ENCODE measurements around the gene SYNDIG1.

SYNDIG1 gene

DNA sequence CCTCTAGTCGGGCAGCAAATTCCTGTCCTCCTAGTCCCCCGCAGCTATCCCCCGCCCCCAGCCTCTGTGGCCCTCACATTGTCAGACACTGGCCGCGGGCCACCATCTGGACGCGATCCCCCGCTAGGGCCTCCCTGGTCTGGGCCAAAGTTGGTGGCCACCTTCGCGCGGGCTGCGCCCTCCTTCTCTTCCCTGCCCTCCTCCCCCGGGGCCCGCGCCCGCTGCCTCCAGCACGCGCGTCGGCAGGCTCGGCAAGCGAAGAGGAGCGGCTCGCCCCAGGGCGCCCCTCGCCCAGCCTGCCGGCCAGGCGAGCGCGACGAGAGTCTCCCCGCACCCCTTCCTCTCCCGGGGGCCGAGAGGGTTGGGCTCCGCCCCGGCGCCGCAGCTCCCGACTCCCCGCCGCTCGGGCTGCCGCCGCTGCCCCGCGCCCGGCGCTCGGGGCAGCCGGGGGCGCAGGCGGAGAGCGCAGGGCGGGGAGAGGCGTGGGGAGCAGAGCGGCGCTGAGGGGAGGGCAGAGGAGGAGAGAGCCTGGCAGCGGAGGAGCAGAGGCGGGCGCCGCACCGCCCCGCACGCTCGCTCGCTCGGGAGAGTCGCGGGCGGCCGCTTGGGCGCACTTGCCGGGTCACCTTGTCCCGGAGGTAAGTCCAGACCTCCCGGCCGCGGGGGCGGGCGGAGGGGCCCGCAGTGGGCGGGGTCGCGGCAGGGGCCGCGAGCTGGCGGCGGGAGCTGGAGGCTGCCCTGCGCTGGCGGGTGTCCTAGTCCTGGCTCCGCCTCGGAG lies at the start of gene SYNDIG1:
TSS of gene SYNDIG1 (plus strand) at position 514 of the 778 bp plus-strand sequence. CDS start 73,469 bp downstream, outside the sequence.
- DNase-seq (ENCODE audit: low read depth) = no peak

DNA sequence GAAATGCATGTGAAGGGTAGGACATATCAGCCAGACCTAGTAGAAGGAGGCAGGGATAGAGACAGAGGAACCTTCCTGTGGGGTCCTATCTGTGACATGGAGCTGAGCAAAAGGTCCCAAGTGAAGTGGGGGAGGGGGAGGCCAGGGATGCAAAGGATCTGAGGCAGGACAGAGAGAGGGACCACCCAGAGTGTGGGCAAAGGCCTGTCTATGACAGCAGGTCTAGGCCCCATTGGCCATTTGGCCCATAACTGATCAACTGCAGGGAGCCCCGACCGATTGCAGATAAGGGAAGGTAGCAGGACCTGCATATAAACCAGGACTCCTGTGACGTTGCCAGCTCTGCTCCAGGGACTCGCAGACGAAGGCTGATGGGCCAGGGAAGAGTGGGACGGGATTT lies 49.6 kb upstream of the SYNDIG1 start:
- no peak for DNase-seq (ENCODE audit: low read depth)

DNA sequence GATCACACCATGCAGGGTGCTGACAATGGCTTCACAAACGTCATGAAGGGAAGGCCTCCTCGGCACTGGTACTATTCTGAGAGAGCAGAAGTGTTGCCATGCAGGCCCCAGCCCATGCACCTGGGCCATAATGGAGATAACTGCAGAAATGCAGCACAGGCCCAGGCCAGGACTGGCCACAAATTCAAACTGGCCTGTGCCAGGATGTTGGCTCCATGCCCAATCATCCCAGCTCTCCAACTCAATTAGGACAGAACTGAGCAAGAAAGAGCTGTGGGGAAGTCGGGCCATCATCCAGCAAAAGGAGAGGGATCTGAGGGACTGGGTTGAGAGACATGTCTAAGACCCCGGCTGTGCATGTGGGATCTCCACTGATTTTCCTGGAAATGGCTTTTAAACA lies 48.9 kb upstream of the SYNDIG1 start:
- DNase-seq (ENCODE audit: low read depth) = no peak

DNA sequence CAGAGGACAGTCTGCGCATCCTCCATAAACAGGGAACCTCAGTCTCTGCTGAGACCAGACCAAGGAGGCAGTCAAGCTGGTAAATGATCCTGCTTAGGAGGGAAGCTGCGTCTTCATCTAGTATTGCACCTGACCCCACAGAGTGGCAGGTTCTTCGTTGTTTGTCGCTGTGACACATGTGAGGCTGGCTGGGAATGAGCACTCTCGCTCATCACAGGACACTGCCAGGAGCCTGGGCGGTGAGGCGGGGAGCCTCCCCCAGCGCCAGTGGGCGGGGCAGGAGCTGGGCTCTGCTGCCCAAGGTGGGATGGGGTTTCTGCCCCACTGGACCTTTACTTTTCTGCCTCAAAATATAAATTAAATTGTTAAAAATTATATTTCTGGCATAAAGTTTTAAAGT lies 48.4 kb upstream of the SYNDIG1 start:
- DNase-seq (ENCODE audit: low read depth) = no peak

DNA sequence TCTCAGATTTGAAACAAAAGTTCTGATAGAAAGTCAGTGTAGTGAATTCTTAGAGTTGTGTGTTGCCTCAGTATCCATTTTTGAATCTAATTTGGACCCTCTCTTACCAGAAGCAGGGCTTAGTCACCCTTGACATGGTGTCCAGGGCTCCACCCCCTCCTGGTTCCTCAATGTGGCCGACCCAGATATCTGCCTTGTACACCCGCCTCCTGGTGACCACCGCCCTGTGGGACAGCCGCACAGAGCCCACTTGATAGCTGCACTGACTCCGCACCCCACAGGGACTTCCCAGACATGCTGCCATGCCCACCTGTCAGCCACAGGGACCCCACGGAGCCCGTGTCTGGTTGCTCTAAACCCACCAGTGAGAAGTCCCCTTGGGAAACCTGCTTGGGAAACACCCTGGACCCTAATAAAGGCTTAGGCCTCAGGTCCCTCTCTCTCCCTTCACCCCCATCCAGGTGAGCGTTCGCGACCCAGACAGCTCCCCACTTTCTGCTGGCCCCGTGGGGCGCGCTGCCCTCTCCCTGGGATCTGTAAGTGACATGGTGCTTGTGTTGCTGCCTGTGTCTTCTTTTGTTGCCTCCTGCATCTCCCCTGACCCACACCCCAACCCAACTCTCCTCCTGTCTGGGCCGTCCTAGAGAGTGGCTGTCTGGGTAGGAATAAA lies 47.2 kb upstream of the SYNDIG1 start:
- no peak for DNase-seq (ENCODE audit: low read depth)

DNA sequence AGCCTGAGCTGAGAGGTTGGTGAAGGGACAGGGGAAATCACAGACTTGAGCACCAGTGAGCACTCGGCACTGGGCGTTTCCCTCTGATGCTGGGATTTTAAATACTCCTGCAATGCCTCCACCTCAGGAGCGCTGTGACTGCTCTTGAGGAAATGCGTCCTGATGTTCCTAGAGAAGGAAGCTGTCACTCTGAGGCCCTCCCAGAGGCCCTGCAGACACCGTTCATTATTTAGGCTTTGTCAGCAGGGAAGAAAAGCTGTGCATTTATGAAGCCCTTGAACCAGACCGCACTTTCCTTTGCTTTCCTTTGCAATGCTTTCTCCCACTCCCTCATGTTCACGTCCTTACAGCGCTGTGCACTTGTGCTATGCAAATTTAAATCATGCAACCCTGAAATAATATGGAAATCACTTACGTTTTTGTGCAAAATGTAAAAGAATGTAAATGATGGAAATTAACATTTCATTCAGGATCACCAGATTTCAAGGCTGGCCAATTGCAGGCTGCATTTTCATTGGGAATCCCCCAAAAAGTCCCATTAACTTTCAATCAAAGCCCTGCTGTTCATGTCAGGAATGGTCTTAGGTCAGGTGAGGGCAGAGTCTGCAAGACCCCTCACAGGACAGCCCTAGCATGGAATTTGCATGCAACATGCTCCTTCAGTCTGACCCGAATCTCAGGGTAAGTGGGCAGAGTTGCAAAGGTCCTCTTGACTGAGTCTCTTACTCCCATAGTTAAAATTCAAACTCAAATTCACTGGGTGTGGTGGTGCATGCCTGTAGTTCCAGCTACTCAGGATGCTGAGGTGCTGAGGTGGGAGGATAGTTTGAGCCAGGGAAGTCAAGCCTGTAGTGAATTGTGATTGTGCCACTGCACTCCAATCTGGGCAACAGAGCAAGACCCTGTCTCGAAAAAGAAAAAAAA lies 45.8 kb upstream of the SYNDIG1 start:
- DNase-seq (ENCODE audit: low read depth) = no peak

DNA sequence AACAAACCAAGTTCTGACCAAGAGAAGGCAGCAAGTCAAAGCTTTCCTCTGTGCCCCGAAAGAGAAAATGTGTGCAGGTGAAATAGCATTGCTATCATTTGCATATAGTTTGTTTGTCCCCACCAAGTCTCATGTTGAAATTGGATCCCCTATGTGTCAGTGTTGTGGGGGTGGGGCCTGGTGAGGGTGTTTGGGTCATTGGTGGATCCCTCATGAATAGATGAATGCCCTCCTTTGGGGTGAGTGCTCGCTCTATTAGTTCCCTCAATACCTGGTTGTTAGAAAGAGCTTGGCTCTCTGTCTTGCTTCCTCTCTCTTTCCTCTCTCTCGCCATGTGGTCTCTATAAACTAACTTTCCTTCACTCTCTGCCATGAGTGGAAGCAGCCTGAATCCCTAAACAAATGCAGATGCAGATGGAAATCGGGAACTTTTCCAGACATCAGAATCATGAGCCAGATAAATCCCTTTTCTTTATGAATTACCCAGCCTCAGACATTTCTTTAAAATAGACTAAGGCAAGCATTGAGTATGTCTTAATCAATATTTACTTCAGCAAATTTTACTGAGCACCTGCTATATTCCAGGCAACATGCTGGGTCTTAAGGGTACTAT lies 43.8 kb upstream of the SYNDIG1 start:
- DNase-seq (ENCODE audit: low read depth) = no peak

DNA sequence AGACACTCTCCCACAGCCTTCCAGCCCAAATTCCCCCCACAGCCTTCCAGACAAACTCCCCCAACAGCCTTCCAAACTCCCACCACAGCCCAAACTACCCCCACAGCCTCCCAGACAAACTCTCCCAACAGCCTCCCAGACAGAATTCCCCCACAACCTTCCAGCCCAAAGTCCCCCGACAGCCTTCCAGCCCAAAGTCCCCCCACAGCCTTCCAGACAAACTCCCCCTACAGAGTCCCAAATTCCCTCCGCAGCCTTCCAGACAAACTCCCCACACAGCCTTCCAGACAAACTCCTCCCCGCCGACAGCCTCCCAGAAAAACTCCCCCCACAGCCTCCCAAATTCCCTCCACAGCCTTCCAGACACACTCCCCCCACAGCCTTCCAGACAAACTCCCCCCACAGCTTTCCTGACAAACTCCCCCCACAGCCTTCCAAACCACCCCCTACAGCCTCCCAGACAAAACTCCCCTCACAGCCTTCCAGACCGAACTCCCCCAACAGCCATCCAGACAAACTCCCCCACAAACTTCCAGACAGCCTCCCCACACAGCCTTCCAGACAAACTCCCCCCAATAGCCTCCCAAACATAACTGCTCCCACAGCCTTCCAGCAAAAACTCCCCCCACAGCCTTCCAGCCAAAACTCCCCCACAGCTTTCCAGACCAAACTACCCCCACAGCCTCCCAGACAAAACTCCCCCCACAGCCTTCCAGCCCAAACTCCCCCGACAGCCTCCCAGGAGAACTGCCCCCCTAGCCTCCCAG lies 38.0 kb upstream of the SYNDIG1 start:
- no peak for DNase-seq (ENCODE audit: low read depth)

DNA sequence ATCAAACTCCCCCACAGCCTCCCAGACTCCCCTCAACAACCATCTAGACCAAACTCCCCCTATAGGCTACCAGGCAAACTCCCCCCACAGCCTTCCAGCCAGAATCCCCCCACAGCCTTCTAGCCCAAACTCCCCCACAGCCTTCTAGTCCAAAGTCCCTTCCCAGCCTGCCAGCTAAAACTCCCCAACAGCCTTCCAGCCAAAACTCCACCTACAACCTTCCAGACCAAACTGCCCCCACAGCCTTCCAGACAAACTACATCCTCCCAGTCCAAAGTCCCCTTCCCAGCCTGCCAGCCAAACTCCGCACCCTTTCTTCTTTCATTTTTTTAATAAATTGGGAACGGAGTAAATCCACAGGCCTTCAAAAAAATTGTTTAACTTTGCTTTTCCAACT lies 37.4 kb upstream of the SYNDIG1 start:
- DNase-seq (ENCODE audit: low read depth) = no peak

DNA sequence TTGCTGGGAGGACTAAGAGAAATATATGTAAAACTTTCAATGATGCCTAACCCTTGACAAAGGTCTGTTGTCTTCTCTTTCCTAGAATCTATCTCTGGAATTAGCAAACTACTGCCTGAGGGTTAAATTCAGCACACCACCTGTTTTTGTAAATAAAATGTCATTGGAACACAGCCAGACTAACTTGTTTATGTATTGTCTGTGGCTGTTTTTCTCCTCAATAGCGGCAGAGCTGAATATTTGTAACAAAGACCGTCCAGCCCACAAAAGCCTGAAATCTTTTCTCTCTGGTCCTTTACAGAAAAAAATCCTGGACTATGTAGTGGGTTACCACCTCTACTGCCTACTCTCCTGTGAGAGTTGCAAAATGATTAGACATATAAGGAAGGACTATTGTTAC lies 33.3 kb upstream of the SYNDIG1 start:
- no peak for DNase-seq (ENCODE audit: low read depth)

DNA sequence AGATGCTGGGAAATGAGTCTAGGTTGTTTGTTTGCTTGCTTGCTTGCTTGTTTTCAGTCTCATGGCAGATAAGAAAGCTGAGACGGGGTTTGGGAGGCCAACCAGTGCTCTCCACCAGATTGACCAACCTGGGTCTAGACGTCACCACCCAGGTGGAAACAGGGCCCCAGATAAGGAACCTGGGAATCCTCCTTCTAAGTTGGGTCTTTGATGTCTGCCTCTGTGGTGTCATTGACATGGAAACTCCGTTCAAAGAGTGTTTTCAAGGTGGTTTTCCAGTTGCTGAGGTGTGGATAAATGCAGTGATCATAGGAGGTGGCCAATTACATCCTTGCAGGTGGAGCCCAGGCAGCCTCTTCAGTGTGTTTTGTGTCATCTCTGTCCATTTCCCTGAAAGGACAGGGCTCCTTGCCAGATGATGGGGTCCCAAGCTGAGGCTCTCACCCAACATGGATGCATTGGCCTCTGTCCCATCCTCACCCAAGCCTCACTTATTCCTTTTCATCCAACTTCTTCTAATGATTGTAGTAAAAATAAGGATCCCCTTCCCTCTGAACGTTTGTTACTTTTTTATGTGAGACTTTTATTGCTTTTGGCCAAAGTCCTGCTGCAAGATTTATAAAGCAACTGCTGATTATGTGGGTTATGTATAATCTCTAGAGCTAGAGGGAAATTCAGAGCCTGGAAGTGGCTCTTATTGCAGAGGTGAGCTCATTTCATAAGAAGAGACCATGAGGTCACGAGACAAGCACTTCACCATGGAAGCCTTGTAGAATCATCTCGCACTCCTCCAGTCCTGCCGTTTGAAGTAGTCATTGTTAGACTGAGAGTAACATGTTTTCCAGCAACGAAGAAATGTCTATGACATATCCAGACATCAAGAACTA lies 32.0 kb upstream of the SYNDIG1 start:
- no peak for DNase-seq (ENCODE audit: low read depth)

DNA sequence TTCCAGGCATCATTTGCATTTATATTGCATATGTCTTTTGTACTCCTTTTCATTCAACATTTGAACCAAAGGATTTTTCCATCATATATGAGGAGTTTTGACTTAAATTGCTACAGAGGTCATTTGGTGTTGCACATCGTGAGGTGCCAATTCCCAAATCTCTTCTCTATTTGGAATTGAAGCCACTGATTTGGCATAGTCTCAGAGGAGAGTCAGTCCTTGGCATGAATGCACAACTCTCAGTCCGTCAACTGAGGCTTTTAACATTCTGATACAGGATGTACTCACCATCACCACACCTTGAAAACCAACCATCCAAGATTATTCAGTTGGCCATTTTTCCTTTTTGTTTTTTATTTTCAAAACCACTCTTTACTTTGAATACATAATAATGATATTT lies 31.1 kb upstream of the SYNDIG1 start:
- no peak for DNase-seq (ENCODE audit: low read depth)

DNA sequence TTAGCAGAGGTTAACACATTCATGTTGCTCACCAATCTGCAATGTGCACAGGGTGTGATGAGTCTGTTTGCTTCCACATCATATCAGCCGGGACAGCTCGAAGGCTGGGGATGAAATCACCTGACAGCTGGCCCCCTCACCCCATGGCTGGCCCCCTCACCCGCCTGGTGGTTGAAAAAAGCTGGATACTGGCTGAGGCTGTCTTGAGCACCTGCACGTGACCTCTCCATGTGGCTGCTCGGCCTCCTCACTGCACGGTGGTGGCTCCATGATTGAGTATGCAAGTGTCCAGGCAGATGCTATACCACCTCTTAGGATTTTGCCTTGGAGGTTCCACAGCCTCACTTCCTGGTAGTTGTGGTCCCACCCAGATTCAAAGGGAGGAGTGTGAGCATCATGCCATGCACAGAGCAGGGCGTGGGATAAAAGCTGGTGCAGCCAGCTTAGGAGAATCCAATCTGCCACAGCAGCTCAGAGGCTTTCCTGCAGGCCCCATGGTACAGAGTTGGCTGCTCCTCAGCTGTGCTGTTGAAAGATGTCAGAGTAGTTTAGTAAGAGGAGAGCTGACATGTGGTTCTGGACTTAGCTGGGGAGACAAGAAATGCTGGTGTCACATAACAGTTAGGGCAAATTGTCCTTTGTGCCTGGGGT lies 29.6 kb upstream of the SYNDIG1 start:
- DNase-seq (ENCODE audit: low read depth) = no peak

DNA sequence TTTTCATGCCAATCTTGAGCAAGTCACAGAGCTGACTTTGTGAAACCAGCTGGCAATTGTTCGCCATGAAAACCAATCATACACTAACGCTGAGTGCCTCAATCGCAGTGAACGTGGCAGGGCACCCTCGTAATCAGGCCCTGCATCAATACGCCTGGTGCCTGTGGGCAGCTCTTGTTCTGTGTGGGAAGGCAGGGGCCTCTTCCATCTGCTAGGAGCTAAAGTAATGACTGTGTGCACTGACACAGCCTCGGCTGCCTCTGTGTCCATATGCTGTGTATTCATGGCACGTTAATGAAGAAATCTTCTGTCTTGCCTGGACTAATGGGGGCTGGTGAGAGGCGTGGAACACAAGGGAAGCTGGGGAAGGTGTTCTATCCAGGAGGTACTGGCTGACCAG lies 27.8 kb upstream of the SYNDIG1 start:
- no peak for DNase-seq (ENCODE audit: low read depth)

DNA sequence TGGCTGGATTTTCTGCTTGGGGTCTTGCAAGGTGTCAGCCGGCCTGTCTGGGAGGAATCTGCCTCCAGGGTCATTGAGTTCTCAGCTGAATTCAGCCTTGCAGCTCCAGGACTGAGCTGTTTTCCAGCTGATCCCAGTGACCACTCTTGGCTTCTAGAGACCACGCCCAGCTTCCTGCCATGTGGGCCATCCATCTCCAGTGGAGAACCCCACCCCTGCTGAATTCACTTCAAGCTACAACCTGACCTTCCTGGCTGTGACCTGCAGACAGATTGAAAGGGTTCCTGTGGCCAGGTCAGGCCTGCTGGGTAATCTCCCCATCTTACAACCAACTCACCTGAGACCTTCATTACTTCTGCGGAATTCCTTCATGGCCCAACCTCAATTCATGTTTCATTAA lies 26.5 kb upstream of the SYNDIG1 start:
- no peak for DNase-seq (ENCODE audit: low read depth)

DNA sequence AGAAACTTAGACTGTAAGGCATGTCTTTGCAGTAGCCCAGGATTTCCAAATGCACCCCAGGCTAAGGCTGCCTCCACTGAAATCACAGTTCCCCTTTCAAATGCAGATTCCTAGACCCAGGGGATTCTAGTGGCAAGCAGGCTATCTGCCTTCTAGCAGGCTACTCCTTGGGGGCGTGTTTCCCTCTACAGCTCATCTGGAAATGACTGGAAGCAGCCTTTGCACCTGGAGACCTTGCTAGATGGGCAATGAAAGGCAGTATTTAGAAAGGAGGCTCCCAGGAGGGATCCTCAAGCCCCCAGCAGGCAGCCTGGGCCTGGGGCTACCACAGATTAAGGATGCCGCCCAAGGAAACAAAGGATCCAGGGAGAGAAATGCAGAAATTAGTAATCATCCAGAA lies 26.0 kb upstream of the SYNDIG1 start:
- no peak for DNase-seq (ENCODE audit: low read depth)

DNA sequence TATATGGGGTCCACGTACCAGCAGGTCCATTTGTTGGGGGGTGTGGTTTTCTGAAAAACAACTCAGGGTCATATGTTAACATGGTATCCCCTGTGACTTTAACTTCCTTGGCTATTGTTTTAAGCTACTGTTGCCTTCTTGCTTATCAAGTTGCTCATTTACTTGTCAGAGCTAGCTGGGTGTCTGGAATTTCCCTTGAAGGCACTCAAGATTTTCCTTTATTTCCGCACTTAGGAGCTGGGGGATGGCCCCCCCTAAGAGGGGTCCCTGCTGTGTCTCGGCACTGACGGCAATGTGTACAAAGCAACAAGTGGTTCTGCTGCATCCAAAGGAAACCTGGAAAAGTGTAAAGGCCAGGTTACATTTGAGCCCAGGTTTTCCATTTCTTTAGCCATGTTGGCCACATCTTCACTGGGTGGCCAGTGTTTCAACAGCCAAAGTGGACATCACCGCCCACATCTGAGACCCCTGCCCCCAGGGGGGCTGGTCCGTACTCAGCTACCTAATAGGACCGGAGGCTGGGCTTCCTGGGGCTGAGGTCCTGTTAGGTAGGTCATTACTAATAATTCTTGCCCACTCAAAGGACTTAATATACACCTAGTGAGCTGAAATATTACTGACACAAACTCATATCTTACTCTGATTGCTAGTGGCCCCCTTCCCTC lies 24.8 kb upstream of the SYNDIG1 start:
- no peak for DNase-seq (ENCODE audit: low read depth)

DNA sequence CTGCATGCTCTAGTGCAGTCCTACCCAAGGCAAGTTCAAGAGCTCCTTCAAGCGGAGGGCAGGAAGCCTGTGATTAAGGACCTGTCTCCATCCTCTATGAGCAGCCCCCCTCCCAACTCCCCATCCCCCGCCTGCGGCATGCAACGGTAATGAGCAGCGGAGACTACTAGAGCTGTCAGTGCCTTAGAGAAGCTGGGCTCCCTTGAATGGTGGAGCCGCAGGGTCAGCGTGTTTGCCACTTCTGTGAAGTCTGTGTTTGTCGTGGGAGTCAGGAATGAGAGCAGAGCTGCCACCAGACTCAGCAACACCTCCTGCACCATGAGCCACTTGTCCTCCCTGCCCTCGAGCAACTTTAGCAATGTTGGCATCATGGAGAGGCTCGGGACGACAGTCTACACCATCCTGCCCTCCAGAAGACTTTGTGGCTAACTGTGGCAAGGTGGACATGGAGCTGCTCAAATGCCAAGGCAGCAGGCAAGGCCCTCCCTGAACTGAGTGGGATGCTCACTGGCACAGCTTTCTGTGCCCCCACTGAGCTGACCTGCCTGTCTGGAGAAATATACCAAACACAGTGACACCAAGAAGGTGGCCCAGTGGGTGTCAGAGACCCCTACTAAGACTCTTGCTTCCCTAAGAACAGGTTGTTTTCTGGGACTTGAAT lies 23.8 kb upstream of the SYNDIG1 start:
- no peak for DNase-seq (ENCODE audit: low read depth)

DNA sequence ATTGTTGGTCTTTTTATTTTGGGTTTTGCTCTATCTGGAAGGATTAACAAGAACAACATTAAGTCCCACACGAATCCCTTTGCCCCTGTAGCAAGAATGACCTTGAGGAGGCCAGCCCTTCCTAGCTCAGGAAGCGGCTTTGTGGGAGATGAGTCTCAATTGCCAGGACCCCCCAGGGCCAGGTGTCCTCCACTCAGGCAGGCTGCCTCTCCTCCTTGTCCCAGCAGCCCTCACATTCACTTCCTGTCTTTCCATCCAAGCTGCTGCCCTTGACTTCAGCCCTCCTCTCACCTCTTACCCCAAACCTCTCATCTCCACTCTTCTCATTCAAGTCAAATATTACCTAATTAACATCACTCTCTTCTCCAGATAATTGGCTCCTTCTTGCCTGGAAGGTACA lies 22.6 kb upstream of the SYNDIG1 start:
- DNase-seq (ENCODE audit: low read depth) = no peak
